NCI-H446 treated with DMSO at 0.1 percent for 48 hours (cell line): ENCODE results near the gene OPHN1.

Experiments used
- DNase-seq: peaks from one replicate; lab custom pipeline; 2025; lab: John Stamatoyannopoulos, UW

The OPHN1 gene

GRCh38 chrX:68433155-68433980 lies at the start of gene OPHN1:
Gene OPHN1 (minus strand): TSS chrX:68433495. CDS start chrX:68433020, 475 bp downstream.
- DNase-seq, result no peak

GRCh38 chrX:68480969-68481368 lies 47.7 kb upstream of the OPHN1 start:
- no peak for DNase-seq

- no peak for DNase-seq
Observed at GRCh38 chrX:68464796-68465195, 31.5 kb upstream of the OPHN1 start.

GRCh38 chrX:68463880-68464279 lies 30.6 kb upstream of the OPHN1 start:
- DNase-seq, result no peak

- DNase-seq, result no peak
Observed at GRCh38 chrX:68462653-68463052, 29.4 kb upstream of the OPHN1 start.

- DNase-seq, result no peak
Observed at GRCh38 chrX:68462197-68462596, 28.9 kb upstream of the OPHN1 start.

- DNase-seq, result no peak
Observed at GRCh38 chrX:68461576-68461975, 28.3 kb upstream of the OPHN1 start.

- no peak for DNase-seq
Observed at GRCh38 chrX:68461093-68461492, 27.8 kb upstream of the OPHN1 start.

- DNase-seq, result no peak
Observed at GRCh38 chrX:68455151-68455510, 21.8 kb upstream of the OPHN1 start.

GRCh38 chrX:68454476-68455150 lies 21.3 kb upstream of the OPHN1 start:
- DNase-seq, result no peak

GRCh38 chrX:68451720-68452119 lies 18.4 kb upstream of the OPHN1 start:
- DNase-seq, result no peak

- DNase-seq, result no peak
Observed at GRCh38 chrX:68443155-68443868, 10.0 kb upstream of the OPHN1 start.

GRCh38 chrX:68440940-68441339 lies 7.6 kb upstream of the OPHN1 start:
- DNase-seq, result peak; percentile 56

- DNase-seq, result no peak
Observed at GRCh38 chrX:68440442-68440841, 7.1 kb upstream of the OPHN1 start.

- DNase-seq, result no peak
Observed at GRCh38 chrX:68439341-68439740, 6.0 kb upstream of the OPHN1 start.

GRCh38 chrX:68438575-68438974 lies 5.3 kb upstream of the OPHN1 start:
- DNase-seq, result no peak

GRCh38 chrX:68433981-68434299 lies 645 bp upstream of the OPHN1 start:
- no peak for DNase-seq

GRCh38 chrX:68432648-68433047 lies 647 bp downstream of the OPHN1 start:
- no peak for DNase-seq

- DNase-seq, result no peak
Observed at GRCh38 chrX:68431836-68432235, 1.5 kb downstream of the OPHN1 start.

GRCh38 chrX:68429216-68429615 lies 4.1 kb downstream of the OPHN1 start:
- no peak for DNase-seq

GRCh38 chrX:68428431-68428830 lies 4.9 kb downstream of the OPHN1 start:
- DNase-seq, result no peak

GRCh38 chrX:68424719-68425118 lies 8.6 kb downstream of the OPHN1 start:
- no peak for DNase-seq

- no peak for DNase-seq
Observed at GRCh38 chrX:68422478-68422877, 10.8 kb downstream of the OPHN1 start.
